GM12892 (cell line): Measurements from ENCODE around the gene ZNF385C.

Source experiments
- POLR2A ChIP-seq: IDR thresholded peaks from 2 replicates; pipeline ENCODE4 v1.6.1; 2011; ENCODE audit warnings: low read depth, low read length, control low read depth
- TAF1 ChIP-seq: IDR thresholded peaks from 2 replicates; pipeline ENCODE4 v1.6.1; 2011; ENCODE audit warnings: low read depth, mild to moderate bottlenecking, control low read depth, low read length, borderline replicate concordance

GRCh38 chr17:41989702-41990419 lies 108.4 kb downstream of the ZNF385C start:
- no peak for TF ChIP-seq POLR2A
- TF ChIP-seq TAF1 = no peak
